ENCODE data around the gene ANKRD17.
"Not testable (repeated sequence)": the region's sequence is repeated elsewhere in the genome, so short reads cannot be mapped to it uniquely, and the experiment has no call there.

Gene ANKRD17

GRCh38 chr4:73258686-73259570 lies at the start of gene ANKRD17:
ANKRD17 (minus strand) TSS chr4:73258798; CDS start chr4:73258668, 130 bp downstream.
- peak; percentile 80 for DNase-seq (ENCODE audit: low read depth)

- DNase-seq (ENCODE audit: low read depth), result no peak
These were observed 49.7 kb upstream of the ANKRD17 start for GRCh38 chr4:73308286-73308685.

GRCh38 chr4:73303711-73304110 lies 45.1 kb upstream of the ANKRD17 start:
- DNase-seq (ENCODE audit: low read depth), result no peak

- DNase-seq (ENCODE audit: low read depth), result no peak
These were observed 41.1 kb upstream of the ANKRD17 start for GRCh38 chr4:73299548-73300280.

GRCh38 chr4:73292661-73293060 lies 34.1 kb upstream of the ANKRD17 start:
- DNase-seq (ENCODE audit: low read depth), result not testable (repeated sequence)

GRCh38 chr4:73281982-73282381 lies 23.4 kb upstream of the ANKRD17 start:
- DNase-seq (ENCODE audit: low read depth), result no peak

GRCh38 chr4:73281396-73281795 lies 22.8 kb upstream of the ANKRD17 start:
- DNase-seq (ENCODE audit: low read depth), result no peak

- DNase-seq (ENCODE audit: low read depth), result no peak
These were observed 18.6 kb upstream of the ANKRD17 start for GRCh38 chr4:73277201-73277600.

GRCh38 chr4:73275318-73275654 lies 16.7 kb upstream of the ANKRD17 start:
- DNase-seq (ENCODE audit: low read depth), result no peak

GRCh38 chr4:73272816-73273215 lies 14.2 kb upstream of the ANKRD17 start:
- no peak for DNase-seq (ENCODE audit: low read depth)

- no peak for DNase-seq (ENCODE audit: low read depth)
These were observed 8.5 kb upstream of the ANKRD17 start for GRCh38 chr4:73267050-73267449.

GRCh38 chr4:73259571-73260090 lies 1.0 kb upstream of the ANKRD17 start:
- DNase-seq (ENCODE audit: low read depth), result no peak

- no peak for DNase-seq (ENCODE audit: low read depth)
These were observed 237 bp downstream of the ANKRD17 start for GRCh38 chr4:73258436-73258685.

GRCh38 chr4:73257651-73258435 lies 755 bp downstream of the ANKRD17 start:
- DNase-seq (ENCODE audit: low read depth), result no peak

- DNase-seq (ENCODE audit: low read depth), result peak; percentile 52
These were observed 1.4 kb downstream of the ANKRD17 start for GRCh38 chr4:73257234-73257633.

- DNase-seq (ENCODE audit: low read depth), result not testable (repeated sequence)
These were observed 2.8 kb downstream of the ANKRD17 start for GRCh38 chr4:73255847-73256246.

- DNase-seq (ENCODE audit: low read depth), result no peak
These were observed 6.6 kb downstream of the ANKRD17 start for GRCh38 chr4:73252001-73252400.

GRCh38 chr4:73251384-73251783 lies 7.2 kb downstream of the ANKRD17 start:
- no peak for DNase-seq (ENCODE audit: low read depth)

- DNase-seq (ENCODE audit: low read depth), result no peak
These were observed 8.0 kb downstream of the ANKRD17 start for GRCh38 chr4:73250642-73251041.

GRCh38 chr4:73248821-73249220 lies 9.8 kb downstream of the ANKRD17 start:
- no peak for DNase-seq (ENCODE audit: low read depth)

- DNase-seq (ENCODE audit: low read depth), result no peak
These were observed 10.2 kb downstream of the ANKRD17 start for GRCh38 chr4:73248416-73248815.

- DNase-seq (ENCODE audit: low read depth), result no peak
These were observed 11.5 kb downstream of the ANKRD17 start for GRCh38 chr4:73247100-73247499.

GRCh38 chr4:73245955-73246354 lies 12.6 kb downstream of the ANKRD17 start:
- DNase-seq (ENCODE audit: low read depth), result no peak

Measured in HS-5 (cell line).